HFF-Myc (cell line): Measurements from ENCODE around the gene RAB26.
"Not testable (repeated sequence)": the region's sequence is repeated elsewhere in the genome, so short reads cannot be mapped to it uniquely, and the experiment has no call there.

Experiments used
- DNase-seq: peaks from one replicate; pipeline ENCODE4 v3.0.0-alpha.2; 2011; ENCODE audit warnings: low read depth; ENCODE audit errors: extremely low read depth
- H3K4me3 ChIP-seq: replicated peaks from 2 replicates; pipeline ENCODE4 v1.5.1; 2011; ENCODE audit warnings: low read depth, mild to moderate bottlenecking, control low read depth, low read length
- TF ChIP-seq, protein P1 (sequence below): IDR thresholded peaks from 2 replicates; pipeline ENCODE4 v1.5.1; 2012; ENCODE audit warnings: mild to moderate bottlenecking, low read depth, low read length, control low read depth; ENCODE audit errors: missing control alignments

The RAB26 gene

GRCh38 chr16:2112539-2113106 lies 35.8 kb upstream of the RAB26 start:
- not testable (repeated sequence) for H3K4me3 ChIP-seq, DNase-seq

DNA sequence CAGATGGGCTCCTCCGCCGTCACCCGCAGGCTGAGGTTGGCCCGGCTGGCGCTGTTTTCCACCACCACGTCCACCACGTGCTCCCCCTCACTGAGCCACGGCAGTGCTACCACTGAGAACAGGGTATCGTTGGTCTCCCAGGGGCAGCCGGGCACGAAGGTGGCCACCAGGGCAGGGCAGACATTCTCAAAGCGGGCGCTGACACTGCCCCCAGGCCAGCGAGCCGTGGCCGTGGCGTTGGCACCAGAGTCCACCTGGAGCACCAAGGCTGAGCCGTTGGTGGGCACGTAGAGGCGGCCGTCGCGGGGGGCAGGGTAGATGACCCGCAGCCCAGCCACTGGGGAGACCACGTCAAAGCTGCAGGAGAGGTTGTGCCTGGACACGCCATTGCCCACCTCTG lies 34.2 kb upstream of the RAB26 start:
- not testable (repeated sequence) for H3K4me3 ChIP-seq, DNase-seq

GRCh38 chr16:2114885-2115590 lies 33.4 kb upstream of the RAB26 start:
- not testable (repeated sequence) for DNase-seq, H3K4me3 ChIP-seq

- TF ChIP-seq, protein P1, sequence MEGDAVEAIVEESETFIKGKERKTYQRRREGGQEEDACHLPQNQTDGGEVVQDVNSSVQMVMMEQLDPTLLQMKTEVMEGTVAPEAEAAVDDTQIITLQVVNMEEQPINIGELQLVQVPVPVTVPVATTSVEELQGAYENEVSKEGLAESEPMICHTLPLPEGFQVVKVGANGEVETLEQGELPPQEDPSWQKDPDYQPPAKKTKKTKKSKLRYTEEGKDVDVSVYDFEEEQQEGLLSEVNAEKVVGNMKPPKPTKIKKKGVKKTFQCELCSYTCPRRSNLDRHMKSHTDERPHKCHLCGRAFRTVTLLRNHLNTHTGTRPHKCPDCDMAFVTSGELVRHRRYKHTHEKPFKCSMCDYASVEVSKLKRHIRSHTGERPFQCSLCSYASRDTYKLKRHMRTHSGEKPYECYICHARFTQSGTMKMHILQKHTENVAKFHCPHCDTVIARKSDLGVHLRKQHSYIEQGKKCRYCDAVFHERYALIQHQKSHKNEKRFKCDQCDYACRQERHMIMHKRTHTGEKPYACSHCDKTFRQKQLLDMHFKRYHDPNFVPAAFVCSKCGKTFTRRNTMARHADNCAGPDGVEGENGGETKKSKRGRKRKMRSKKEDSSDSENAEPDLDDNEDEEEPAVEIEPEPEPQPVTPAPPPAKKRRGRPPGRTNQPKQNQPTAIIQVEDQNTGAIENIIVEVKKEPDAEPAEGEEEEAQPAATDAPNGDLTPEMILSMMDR = no peak
- H3K4me3 ChIP-seq = no peak overlapping the region
- no peak for DNase-seq
Observed at GRCh38 chr16:2115591-2115973, 32.8 kb upstream of the RAB26 start.

DNA sequence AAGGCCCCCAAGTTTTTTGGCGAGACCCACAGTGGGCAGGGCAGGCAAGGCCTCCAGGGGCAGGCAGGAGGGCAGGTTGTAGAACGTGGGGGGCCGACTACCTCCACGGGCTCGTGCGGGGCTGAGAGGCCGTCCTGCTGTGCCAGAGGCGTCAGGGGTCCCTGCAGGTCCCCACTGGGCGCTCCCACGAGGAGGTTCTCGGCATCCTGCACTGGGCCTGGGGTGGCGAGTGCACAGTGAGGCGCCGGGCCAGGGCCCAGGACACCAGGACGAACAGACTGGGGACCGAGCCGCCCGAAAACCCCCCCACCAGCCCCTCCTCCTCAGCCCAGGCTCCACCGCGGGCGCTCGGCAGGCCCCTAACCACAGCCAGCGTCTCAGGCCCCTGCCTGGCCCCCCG lies 32.0 kb upstream of the RAB26 start:
- not testable (repeated sequence) for DNase-seq, H3K4me3 ChIP-seq

DNA sequence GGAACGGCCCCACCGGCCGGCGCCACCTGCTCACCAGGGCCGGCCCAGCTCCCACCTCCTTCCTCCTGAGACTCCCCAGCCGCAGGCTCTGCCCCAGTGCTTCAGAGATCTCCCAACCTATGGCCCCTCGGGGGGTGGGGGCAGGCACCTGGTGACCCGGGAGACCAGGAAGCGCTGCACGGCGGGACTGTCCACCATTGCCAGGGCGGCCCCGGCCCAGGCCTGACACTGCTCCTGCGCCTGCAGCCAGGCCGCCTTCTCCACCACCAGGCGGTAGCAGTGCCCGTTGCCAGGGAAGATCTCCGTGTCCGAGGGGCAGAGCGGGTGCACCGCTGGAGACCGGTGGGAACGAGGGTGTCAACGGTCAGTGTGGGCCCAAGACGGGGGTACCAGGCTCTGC lies 31.1 kb upstream of the RAB26 start:
- not testable (repeated sequence) for H3K4me3 ChIP-seq, DNase-seq

GRCh38 chr16:2117960-2118722 lies 30.3 kb upstream of the RAB26 start:
- not testable (repeated sequence) for H3K4me3 ChIP-seq, DNase-seq

DNA sequence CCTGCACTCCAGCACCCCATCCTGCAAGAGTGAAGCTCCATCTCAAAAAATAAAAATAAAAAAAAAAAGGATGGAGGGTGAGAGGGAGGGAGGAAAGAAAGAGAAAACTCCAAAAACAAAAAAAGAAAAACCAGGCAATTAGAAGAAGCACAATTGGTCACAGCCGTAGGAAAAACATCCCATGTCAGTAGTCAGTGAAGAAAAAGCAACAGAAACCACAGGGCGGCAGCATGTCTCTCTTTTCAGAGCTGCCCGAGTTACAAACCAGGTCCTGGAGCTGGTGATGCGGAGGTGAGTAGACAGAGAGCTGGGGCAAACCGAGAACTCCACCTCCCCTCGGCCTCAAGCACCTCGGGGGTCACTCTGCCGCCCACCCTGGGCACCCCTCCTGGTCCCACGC lies 27.1 kb upstream of the RAB26 start:
- TF ChIP-seq, protein P1 = peak; percentile 46
- DNase-seq = peak; percentile 37
- not testable (repeated sequence) for H3K4me3 ChIP-seq

DNA sequence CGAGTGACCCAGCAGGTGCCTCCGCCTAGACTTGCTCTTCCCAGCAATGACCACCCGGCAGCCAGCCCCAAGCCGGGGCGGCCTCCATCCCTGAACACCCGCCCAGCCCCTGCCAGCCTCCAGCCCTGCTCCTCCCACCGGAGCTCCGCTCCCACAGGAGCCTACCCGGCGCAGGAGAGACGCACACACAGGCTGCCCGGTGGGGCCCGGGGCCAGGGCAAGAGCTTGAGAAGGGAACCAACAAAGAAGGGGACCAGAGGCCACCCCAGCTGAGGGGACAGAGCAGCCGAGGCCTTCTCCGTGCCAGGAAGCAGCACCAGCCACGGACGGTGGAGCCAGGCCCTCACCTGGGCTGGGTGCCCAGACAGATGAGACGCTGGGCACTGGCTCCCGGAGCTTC lies 26.6 kb upstream of the RAB26 start:
- no peak for DNase-seq
- TF ChIP-seq, protein P1 = no peak
- H3K4me3 ChIP-seq = no peak overlapping the region

DNA sequence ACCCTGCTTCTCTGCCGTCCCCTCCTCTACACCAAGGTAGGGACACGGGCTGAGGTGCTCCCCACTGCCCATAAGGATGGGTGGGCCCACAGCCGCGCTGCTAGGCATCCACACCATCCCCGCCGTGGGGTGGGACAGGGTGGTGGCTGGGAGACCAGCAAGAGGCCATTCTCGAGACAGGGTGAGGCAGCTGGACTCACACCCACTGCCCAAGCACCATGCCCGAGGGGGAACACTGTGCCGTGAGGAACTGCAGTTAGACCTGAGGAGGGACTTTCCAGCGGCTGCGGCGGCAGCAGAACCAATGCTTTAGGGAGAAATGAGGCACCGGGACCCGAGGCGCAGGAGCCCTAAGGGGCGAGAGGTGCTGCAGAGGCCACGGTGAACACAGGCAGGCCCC lies 26.0 kb upstream of the RAB26 start:
- H3K4me3 ChIP-seq = no peak overlapping the region
- DNase-seq = no peak

DNA sequence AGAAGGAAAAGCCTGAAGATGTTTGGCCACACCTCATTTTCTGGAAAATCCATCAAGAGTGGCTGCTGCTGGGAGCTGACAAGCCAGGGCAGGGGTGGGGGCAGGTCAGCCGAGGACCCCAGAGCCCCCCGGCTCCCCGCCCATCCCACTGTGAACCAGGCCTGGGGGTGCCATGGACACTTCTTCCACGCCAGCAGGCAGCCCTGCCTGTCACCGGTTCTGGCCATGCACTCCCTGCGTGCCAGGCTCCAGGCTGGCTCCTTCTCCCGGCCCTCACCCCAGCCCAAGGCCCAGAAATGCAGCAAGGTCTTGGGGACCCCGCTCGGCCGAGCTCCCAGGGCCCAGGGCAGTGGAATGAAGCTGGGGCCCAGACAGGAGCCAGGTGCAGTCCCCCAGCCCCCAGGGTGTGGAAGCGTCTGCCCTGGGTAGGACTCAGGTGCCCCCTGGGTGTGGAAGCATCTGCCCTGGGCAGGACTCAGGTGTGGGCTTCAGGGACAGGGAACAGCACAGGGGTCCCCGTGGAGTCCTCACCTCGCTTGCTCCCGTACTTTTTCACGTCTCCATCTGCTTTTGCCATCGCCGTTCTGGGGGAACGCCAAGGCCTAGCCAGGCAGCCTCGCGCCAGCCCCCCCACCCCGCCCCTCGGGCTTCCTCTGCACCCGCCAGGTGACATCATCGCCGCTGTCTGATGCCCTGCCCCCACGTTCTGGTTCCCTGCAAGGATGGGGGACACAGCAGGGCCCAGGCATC lies 25.3 kb upstream of the RAB26 start:
- not testable (repeated sequence) for H3K4me3 ChIP-seq, DNase-seq

More for the DNA sequence above, 26.0 kb upstream of the RAB26 start:
- TF ChIP-seq, protein P1 = no peak

GRCh38 chr16:2123706-2124376 lies 24.6 kb upstream of the RAB26 start:
- DNase-seq = not testable (repeated sequence)
- peak overlapping the region; percentile 32 for H3K4me3 ChIP-seq
